Hepatocyte (in vitro differentiated cells): ENCODE results near the gene ZNF385A.

ENCODE experiments used
- CTCF ChIP-seq: fragments of 200-600 bp; sonication (generic); IDR thresholded peaks from 2 replicates; pipeline ENCODE4 v1.5.1; 2016; ENCODE audit warnings: antibody characterized with exemption, mild to moderate bottlenecking; ENCODE audit not compliant: poor library complexity
- EZH2 ChIP-seq: fragments of 200-600 bp; sonication (generic); IDR thresholded peaks from 2 replicates; pipeline ENCODE4 v1.6.1; 2016; ENCODE audit warnings: antibody characterized with exemption, mild to moderate bottlenecking, borderline replicate concordance
- EZH2phosphoT487 ChIP-seq: fragments of 200-600 bp; sonication (generic); IDR thresholded peaks from one replicate; pipeline ENCODE4 v1.6.1; 2018; ENCODE audit warnings: antibody characterized with exemption, mild to moderate bottlenecking, low read depth, moderate library complexity; ENCODE audit not compliant: unreplicated experiment, severe bottlenecking

- TF ChIP-seq CTCF (no peak), EZH2 (no peak), EZH2phosphoT487 (no peak)
These were observed 24.7 kb upstream of the ZNF385A start for GRCh38 chr12:54409267-54409666.
